PC-9 (cell line): Measurements from ENCODE around the gene PCNP.

Experiments
- EZH2 ChIP-seq: fragments of 200-600 bp; sonication (generic); IDR thresholded peaks from 2 replicates; pipeline ENCODE4 v1.8.0; 2017; ENCODE audit warnings: antibody characterized with exemption, low read depth
- TF ChIP-seq, protein P1 (sequence below): fragments of 200-600 bp; sonication (generic); conservative IDR thresholded peaks from 2 replicates; pipeline ENCODE4 v1.6.1; 2017; ENCODE audit warnings: mixed run types, antibody characterized with exemption, mild to moderate bottlenecking, moderate library complexity

DNA sequence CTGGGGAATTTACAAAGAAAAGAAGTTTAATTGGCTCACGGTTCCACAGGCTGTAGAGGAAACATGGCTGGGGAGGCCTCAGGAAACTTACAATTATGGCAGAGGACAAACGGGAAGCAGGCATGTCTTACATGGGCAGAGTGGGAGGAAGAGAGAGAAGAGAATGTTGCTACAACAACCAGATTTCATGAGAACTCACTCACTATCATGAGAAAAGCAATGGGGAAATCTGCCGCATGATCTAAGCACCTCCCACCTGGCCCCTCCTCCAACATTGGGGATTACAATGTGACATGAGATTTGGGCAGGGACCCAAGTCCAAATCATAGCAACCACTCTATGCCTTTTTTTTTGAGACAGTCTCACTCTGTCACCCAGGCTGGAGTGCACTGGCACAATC lies 28.8 kb downstream of the PCNP start:
- TF ChIP-seq, protein P1, sequence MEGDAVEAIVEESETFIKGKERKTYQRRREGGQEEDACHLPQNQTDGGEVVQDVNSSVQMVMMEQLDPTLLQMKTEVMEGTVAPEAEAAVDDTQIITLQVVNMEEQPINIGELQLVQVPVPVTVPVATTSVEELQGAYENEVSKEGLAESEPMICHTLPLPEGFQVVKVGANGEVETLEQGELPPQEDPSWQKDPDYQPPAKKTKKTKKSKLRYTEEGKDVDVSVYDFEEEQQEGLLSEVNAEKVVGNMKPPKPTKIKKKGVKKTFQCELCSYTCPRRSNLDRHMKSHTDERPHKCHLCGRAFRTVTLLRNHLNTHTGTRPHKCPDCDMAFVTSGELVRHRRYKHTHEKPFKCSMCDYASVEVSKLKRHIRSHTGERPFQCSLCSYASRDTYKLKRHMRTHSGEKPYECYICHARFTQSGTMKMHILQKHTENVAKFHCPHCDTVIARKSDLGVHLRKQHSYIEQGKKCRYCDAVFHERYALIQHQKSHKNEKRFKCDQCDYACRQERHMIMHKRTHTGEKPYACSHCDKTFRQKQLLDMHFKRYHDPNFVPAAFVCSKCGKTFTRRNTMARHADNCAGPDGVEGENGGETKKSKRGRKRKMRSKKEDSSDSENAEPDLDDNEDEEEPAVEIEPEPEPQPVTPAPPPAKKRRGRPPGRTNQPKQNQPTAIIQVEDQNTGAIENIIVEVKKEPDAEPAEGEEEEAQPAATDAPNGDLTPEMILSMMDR = no peak
- no peak for TF ChIP-seq EZH2
